GM18505 (cell line): ENCODE results near the gene NUDCD3.
"Not testable (repeated sequence)": the region's sequence is repeated elsewhere in the genome, so short reads cannot be mapped to it uniquely, and the experiment has no call there.

Experiments
- ATAC-seq: cut with Tn5 transposase; IDR thresholded peaks from one replicate; pipeline ENCODE4 v1.9.1; 2021; ENCODE audit not compliant: unreplicated experiment
- POLR2A ChIP-seq: IDR thresholded peaks from 4 replicates; pipeline ENCODE4 v1.6.1; 2011; ENCODE audit warnings: borderline replicate concordance; ENCODE audit not compliant: insufficient read depth, insufficient read length; ENCODE audit errors: extremely low read depth

The NUDCD3 gene

GRCh38 chr7:44511236-44511635 lies 20.8 kb upstream of the NUDCD3 start:
- ATAC-seq = no peak

GRCh38 chr7:44508328-44509030 lies 18.0 kb upstream of the NUDCD3 start:
- no peak for TF ChIP-seq POLR2A
- ATAC-seq = no peak

More at GRCh38 chr7:44511236-44511635, 20.8 kb upstream of the NUDCD3 start:
- TF ChIP-seq POLR2A = no peak

- ATAC-seq = not testable (repeated sequence)
Observed at GRCh38 chr7:44506592-44507288, 16.3 kb upstream of the NUDCD3 start.

- no peak for TF ChIP-seq POLR2A
- ATAC-seq = no peak
Observed at GRCh38 chr7:44505595-44505994, 15.1 kb upstream of the NUDCD3 start.

GRCh38 chr7:44498230-44498954 lies 7.9 kb upstream of the NUDCD3 start:
- ATAC-seq = no peak
- no peak for TF ChIP-seq POLR2A

- TF ChIP-seq POLR2A = no peak
- no peak for ATAC-seq
Observed at GRCh38 chr7:44497155-44498027, 6.9 kb upstream of the NUDCD3 start.

DNA sequence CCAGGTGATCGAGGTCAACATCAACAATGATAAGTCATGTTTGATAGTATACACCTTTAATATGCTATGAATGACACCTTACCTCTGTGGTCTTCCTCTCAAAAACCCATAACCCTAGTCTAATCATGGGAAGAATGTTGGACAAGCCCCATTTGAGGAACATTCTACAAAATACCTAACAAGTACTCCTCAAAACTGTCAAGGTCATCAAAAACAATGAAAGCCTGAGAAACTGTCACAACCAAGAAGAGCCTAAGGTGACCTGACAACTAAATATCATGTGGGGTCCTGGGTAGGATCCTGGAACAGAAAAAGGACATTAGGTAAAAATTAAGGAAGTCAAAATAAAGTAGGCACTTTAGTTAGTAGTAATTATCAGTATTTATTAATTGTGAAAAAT lies 5.9 kb upstream of the NUDCD3 start:
- ATAC-seq = no peak
- no peak for TF ChIP-seq POLR2A

GRCh38 chr7:44494960-44495359 lies 4.5 kb upstream of the NUDCD3 start:
- TF ChIP-seq POLR2A = no peak
- ATAC-seq = no peak

DNA sequence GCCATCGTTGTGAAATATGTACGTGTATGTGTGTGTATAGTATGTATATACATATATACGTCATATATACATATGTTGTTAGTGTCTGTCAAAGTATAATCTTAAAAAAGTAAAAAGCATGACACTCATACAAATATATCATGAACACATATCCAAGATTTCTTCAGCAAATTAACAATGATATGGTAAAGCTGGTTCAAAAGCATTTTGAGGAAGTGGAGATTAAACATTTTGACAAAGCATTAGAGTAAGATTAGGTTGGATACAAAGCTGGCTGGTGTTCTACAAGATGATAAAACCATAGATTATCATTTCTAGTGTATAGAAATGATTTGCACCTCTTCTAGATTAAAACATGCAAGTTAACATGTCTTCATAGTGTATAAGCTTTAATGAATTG lies 771 bp upstream of the NUDCD3 start:
- no peak for TF ChIP-seq POLR2A
- ATAC-seq = no peak

DNA sequence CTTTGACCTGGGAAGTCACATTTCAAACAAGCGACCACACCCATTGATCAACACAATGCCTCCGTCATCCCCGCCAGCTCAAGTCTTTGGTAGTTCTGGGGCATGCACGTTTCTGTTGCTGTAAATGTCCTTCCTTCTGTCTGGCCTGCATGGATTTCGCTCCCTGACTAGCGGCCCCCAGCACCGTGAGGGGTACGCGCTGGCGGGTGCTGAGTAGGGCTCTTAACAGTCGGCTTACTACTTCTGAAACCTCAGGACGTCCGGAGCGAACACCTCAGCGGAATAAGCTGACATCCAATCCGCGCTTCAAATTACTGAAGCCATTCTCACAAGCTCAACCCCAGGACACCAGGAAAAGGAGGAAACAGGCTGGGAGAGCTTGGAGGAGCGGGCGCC lies 505 bp downstream of the NUDCD3 start:
- no peak for ATAC-seq
- no peak for TF ChIP-seq POLR2A

- no peak for ATAC-seq
- no peak for TF ChIP-seq POLR2A
Observed at GRCh38 chr7:44488955-44489354, 1.5 kb downstream of the NUDCD3 start.

GRCh38 chr7:44486693-44487092 lies 3.8 kb downstream of the NUDCD3 start:
- no peak for ATAC-seq
- no peak for TF ChIP-seq POLR2A

DNA sequence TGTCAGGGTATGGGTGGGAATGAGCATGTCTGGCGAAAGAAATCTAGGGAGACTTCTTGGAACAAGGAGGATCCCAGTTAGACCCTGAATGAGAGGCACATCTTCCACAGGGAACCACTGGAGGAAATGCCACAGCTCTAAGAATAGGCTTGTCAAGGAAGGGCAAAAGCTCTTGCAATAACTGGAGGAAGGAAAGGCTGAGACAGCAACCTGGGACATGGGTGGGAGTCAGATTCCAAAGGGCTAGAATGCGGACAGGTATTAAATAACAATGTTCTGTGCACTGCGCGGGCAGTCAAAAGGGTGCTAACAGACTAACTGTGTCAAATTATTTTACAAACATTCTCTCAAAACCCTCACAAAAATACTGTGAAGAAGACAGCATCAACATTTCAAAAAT lies 4.5 kb downstream of the NUDCD3 start:
- no peak for TF ChIP-seq POLR2A

More for the DNA sequence above, 4.5 kb downstream of the NUDCD3 start:
- ATAC-seq = no peak
